Activated gamma-delta T cell treated with Interleukin-2 at 50 U/mL for 16 hours (primary cell): Measurements from ENCODE around the gene KCTD11.

Source experiments
- DNase-seq: peaks from one replicate; pipeline ENCODE4 v3.0.0-alpha.2; 2020

The KCTD11 gene

DNA sequence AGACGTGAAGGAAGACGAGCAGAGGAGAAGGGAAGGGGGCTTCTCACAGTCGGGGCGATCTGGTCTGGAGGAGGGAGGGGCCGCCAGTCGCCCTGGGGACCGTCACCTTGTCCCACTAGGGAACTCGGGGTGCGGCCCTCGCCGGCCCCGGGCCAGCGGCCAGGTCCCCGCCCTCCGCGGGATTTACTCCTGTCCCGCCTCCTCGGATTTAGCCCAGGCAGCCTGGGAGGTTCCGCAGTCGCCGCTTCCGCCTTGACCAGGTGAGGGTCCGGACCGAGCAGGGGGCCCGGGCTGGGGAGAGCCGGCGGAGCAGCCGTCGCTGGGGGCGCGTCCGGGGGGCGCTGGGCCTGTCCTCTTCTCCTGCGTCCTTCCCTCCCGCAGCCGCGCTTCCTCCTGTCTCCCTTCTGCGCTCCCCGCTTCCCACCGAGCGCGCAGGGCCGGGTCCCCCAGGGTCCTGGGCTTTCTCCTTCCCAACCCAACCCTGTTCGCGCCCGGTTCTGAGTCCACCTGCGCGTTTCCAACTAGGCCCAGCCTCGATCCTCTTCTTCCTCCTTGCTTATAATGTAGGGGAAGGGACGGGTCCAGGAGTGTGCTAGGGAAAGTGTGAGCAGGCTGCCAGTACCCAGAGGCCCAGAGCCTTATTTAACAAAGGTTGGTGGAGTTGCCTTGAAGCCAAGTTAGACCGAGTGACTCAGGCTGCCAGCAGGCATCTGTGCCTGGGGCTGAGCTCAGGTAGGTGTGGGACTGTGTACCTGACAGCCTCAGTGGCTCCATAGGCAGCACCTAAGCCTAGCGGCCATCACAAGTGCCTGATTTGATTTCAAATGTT, 29.1 kb downstream of the KCTD11 start, which contains the start of gene TNK1:
Gene TNK1, plus strand, starts transcription at position 235 of the 829 bp plus-strand sequence. CDS start 1,838 bp downstream, outside the sequence.
- no peak for DNase-seq

DNA sequence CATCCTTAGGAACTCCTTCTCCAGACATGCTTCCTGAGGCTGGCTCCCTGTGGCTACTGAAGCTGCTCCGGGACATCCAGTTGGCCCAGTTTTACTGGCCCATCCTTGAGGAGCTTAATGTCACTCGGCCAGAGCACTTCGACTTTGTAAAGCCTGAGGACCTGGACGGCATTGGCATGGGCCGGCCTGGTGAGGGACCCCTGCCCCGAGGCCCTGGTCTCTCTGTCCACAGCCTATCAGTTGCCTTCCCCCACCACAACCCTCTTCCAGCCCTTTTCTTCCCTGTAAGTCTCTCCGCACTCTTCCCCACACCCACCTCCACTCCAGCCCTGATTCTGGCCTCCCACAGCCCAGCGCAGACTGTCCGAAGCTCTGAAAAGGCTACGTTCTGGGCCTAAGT, 30.9 kb downstream of the KCTD11 start:
- no peak for DNase-seq

DNA sequence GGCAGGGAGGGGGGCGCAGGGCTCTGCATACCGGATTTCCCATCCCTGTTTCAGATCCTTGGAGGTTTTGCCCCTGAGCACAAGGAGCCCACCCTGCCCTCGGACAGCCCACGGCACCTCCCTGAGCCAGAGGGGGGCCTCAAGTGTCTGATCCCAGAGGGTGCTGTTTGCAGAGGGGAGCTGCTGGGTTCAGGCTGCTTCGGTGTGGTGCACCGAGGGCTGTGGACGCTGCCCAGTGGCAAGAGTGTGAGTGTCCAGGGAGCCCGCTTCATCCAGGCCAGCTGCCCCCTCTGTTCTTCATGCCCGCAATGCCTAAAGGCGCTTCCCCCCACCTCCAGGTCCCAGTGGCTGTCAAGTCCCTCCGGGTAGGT, 31.4 kb downstream of the KCTD11 start:
- no peak for DNase-seq

DNA sequence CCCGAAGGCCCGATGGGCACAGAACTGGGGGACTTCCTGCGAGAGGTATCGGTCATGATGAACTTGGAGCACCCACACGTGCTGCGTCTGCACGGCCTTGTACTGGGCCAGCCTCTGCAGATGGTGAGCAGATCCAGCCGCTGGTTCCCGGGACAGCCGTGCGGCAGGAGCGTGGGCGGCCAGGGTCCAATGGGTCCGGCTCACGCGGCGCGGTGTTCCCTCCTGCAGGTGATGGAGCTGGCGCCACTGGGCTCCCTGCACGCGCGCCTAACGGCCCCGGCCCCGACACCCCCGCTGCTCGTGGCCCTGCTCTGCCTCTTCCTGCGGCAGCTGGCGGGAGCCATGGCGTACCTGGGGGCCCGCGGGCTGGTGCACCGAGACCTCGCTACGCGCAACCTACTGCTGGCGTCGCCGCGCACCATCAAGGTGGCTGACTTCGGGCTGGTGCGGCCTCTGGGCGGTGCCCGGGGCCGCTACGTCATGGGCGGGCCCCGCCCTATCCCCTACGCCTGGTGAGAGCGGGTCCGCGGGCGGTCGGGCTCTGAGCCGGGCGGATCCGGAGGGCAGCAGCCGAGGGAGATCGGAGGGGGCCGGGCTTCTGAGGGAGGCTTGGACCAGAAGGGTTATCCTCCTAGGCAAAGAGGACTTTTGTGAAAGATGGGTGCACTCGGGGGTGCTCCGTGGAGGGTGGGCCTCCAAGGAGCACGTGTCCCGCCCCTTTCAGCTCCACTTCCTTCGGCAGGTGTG, 32.0 kb downstream of the KCTD11 start:
- peak; percentile 70 for DNase-seq

DNA sequence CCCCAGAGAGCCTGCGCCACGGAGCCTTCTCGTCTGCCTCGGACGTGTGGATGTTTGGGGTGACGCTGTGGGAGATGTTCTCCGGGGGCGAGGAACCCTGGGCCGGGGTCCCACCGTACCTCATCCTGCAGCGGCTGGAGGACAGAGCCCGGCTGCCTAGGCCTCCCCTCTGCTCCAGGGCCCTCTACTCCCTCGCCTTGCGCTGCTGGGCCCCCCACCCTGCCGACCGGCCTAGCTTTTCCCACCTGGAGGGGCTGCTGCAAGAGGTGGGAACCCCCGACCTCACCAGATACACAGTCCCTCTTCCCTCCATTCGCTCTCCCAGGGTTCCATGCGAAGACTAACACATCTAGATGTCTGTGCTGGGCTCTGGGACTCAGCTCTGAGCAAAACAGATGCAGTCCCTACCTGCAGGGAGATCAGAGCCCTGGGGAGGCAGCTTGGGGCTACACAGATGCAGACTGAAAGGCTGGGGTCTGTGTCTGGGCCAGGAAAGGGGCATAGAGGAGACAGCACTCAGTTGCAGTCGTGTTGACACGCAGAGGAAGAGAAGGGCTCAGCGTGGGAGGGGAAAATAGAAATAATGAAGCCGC, 32.6 kb downstream of the KCTD11 start:
- DNase-seq = no peak

DNA sequence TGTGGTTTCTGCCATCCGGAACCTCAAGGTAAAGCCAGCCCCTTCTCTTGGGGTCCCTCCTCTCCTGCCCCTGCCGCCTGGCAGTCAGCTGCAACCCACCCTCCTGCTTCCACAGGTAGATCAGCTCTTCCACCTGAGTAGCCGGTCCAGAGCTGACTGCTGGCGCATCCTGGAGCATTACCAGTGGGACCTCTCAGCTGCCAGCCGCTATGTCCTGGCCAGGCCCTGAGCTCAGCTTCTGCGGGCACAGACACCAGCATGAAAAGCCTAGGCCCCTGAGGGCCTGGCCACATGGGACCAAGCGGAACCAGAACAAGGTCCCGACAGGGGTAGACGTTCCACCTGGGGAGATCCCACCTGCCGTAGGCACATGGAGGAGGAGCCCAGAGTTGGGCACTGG, 36.9 kb downstream of the KCTD11 start:
- no peak for DNase-seq

DNA sequence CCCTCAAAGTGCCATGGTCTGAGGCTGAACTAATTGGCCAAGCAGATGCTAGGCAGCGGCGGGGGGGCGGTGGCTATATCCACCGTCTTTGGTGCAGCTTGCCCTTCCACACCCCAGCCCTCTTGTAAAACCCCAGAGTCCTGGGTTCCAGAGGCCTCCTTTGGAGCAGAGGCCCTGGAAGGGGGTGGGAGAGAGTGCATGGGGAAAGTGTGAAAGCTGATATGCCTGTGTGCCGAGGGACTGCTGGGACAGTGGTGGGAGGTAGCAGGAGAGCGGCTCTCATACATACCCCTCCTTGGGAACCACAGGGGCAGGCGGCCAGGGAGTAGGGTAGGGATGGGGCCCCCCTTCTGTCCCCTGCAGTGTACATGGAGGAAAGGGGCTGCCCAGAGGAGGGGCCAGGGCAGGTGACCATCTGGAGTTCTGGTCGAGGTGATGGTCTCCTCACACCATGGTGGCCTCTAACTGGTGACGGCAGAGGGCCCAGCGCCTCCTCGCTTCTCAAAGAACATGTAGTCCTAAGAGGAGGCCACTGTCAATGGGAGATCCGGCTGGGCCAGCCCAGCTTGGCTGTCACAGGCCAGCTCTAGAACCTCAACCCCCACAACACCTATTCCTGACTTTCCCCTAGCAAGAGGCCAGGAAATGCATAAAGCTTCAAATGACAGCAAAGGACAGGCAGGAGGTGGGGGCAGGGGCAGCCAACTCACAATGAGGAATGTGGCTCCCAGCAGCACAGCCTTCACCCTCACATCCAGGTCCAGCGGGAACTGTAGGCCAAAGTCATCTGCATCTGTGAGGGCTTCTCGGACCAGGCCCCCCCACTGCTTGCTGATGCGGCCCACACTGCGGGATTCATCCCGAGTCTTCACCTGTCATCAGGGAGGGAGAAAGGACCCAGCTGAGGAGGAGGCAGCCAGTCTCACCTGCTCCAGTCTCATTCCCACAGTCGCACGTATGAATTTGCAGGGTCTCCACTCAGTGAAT, 38.3 kb downstream of the KCTD11 start:
- no peak for DNase-seq

DNA sequence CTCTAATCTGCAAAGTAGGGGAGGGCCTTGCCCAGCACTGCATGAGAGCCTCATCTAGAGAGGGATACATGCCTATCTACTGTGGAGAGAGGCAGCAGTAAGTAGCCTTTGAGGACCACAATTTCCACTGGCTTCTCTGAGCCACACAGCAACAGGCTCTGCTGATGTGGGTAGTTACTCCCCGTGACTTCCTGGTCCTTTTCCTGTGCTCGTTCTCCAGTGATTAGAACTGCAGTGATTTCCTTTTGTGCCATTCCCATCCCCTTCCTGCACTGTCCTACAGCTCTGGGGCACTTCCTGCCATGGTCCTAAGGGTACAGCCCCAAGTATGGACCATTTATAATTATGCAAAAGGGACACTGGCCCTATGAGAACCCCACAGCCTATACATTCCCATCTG, 39.3 kb downstream of the KCTD11 start:
- no peak for DNase-seq

DNA sequence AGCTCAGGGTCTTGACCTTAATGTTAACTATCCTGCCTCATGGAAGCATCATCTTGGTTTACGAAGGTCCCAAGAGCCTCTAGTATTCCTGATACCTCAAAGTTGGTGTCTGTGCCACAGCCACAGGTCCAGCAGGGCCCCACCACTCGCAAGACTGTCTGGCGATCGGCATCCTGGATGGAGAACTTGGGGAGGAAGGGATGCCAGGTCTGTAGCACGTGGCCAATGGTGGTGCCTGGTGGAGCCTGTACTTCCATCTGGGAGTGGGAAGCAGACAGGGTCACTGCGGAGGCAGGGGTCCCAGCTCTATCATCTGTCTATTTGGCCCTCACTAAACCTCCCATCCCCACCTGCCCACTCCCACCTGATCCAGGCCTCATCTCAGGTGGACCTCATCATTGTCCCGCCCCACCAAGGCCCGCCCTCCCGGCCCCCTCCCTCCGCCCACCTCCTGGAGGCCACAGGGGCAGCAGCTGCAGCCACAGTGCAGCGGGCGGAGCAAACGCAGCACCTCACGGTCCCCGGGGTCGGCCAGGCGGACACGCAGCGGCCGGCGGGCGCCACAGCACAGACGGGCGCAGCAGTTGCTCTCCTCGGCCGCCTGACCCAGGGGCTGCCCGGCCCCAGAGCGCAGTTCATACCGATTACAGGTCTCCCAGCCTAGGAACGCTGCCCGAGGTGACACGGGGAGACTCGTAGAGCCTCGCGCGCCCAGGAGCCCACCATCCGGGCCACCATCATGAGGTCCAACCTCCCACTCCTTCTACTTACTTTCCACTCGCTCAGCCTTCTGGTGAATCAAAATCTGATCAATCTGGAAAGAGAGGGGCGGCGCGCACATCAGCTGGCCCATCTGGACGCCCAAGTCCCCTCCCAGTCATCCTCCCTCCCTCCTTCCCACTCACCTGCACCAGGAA, 41.0 kb downstream of the KCTD11 start:
- no peak for DNase-seq

DNA sequence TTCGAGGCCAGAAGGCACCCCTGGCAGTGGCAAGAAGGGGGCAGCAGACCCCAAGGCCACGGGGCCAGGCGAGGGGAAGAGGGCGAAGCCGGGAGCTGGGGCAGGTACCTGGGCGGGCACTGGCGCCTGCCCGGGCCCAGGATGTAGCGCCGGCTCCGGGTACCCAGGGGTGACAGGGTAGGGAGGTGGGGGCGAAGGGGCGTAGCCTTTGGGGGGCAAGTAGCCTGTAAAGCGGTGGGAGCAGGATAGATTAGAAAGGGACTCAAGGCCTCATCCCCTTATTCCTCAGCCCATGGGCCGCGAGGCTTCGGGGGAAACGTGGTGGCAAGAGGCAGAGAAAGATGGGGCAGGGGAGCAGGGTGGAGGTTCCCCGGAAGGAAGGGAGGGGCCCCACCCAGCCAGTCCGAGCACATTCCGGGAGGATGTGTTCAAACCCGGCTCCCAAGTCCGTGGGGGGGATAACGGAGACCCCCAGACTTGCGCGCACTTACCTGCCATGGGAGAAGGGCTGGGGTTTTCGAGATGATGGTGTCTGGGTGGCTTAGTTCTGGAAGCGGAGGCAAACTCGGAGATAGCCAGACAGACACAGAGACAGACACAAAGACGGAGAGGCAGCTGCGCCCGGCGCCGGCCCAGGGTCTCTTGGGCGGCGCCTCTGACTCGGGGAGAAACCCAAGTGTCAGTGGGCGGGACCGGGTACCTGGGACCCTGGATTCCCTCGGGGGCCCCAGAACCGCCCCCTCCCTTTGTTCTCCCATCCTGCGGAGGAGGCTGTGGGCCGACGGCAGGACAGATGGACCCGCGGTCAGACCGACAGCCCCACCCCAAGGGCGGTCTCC, 41.9 kb downstream of the KCTD11 start:
- peak; percentile 58 for DNase-seq

DNA sequence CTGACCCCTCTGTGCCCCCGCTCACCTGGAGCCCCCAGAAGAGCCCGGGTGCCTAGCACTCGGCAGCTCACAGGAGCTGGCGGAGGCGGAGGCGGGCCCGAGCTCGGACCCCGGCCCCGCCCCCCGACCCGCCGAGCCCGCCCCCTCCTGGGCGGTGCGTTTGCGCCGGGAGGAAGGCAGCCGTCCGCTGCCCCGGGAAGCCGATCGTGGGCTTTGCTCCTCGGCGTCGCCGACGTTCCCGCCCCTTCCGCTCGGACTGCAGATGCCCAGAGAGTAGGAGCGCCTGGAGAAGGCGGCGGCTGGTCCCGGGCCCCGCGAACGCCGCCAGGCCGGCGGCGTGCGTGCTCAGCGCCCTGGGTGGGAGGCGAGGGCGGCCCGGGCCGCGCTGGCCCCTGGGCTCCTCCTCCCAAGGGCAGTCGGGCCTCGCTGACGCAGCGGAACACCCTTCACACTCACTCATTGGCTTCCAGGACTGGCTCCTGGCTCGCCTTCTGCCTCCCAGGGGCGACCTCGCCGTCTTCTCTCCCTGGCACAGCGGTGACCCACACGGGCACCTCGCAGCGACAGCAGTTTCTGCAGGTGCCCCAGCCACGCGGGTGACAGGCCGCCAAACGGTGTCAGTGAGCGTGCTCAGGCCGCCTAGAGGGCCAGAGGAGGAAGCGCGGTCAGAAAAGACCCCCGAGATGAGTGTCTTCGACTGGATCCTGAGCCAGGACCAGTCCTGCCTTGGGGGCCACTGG, 42.7 kb downstream of the KCTD11 start, which contains the start of gene PLSCR3:
Gene PLSCR3, minus strand, starts transcription at position 74 of the 740 bp plus-strand sequence. CDS start 415 bp downstream, outside the sequence.
- DNase-seq = peak; percentile 76

DNA sequence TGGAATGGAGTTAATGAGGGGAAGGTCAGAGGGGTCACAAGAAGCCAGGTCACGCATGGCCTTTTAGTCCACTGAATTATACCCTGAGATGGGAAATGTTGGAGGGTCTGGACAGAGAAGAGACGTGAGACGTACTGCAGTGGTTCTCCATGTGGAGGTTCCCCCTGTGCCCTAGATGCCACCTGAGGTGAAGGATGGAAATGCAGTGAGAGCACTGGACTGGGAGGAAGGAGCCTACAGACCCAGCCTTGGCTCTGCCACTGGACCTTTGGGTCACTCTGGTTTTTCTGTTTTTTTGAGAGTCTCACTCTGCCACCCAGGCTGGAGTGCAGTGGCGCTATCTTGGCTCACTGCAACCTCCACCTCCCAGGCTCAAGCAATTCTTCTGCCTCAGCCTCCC, 44.2 kb downstream of the KCTD11 start:
- DNase-seq = no peak

DNA sequence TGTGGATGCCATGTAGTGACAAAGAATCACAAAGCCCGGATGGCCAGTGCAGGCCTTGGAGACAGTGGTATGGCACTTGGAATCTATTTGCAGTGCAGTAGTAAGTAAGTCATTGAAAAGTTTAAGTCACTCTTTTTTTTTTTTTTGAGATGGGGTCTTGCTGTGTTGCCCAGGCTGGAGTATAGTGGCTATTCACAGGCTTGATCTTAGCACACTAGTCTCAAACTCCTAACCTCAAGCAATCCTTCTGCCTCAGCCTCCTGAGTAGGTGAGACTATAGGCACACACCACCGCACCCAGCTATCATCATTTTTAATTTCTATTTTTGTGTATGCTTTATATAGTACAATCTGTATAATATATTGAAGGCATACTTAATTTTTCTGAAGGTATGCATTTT, 46.6 kb downstream of the KCTD11 start:
- DNase-seq = no peak

DNA sequence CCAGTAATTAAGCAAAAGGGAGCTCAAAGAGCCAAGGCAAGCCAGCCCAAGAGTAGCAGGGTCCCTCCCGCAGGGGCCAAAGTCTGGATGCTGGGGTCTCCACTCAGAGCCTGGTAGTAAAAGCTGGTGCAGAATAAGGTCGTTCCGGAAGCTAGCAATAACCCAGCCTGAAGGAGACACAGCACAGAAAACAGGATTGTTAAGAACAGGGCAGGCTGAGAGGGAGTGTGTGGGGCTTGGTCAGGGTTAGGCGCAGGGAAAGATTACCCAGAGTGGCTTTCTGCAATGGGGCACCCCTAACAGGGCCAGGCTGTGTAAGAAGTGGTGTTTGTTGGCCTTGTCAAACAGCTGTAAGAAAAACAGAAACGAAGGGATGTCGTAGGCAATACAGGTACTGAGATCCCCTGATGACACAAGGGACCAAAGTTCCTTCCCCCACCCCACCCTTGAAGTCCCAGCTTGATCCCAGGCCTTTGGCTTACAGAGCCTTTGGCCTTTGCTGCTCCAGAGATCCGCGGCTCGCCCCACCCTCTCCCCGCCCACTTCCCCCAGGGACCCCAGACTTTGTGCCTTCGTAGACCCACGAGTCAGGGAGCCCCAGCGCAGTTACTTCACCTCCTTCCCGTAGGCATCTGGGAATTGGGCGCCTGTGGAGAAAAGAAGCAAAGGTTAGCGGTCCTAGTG, 51.2 kb downstream of the KCTD11 start:
- DNase-seq = no peak

DNA sequence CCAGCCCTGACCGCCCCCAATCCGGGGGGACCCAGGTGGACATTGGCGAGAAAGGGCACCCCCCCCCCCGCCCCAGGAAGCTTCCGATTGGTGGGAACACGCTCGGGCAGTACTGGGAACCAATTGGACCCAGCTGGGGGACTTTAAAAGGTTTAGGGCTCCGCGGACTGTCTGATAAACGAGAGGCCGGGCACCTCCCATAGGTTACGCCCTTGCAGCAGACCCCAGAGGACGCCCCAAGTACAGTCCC, 51.7 kb downstream of the KCTD11 start:
- DNase-seq = no peak

DNA sequence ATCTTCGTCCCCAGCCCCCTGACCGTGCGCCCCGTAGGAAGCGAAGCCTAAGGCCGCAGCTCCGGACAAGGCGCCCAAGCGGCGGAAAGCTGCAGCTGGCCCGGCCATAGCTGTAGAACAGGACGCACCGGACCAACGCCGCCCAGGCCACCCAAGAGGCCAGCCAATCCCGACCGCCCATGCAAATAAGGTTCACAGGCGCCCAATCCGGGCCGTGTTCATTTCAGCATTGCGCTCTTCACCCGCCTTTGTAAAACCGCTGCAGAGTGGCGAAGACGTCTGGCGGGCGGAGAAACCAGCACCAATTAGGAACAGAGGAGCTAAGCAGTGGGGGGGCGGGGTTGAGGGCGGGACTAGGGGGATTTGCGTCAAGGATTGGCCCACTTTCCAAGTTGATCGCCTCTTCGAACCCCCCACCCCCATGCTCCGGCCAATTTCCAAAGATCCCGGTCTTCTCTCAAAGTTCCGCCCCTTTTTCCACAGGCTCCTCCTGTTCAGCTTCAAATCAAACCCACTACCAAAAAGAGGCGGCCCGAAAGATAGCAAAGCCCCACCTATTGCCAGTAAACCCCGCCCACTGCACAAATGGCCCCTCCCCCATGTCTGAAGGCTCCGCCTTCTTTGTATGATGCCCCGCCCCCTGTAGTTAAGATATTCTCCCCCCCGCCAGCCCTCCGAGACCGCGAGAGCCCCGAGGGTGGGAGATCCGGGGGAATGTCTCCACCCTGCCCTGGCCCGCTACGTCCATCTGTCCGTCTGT, 52.2 kb downstream of the KCTD11 start, which contains the start of gene TMEM256:
Gene TMEM256, minus strand, starts transcription at position 121 of the 760 bp plus-strand sequence. Its CDS starts 13 bp downstream, at position 108.
- peak; percentile 94 for DNase-seq
